ENCODE results near the gene NFX1.
"Not testable (repeated sequence)": the region's sequence is repeated elsewhere in the genome, so short reads cannot be mapped to it uniquely, and the experiment has no call there.

NFX1 gene

GRCh38 chr9:33381231-33381791, 91.0 kb downstream of the NFX1 start:
- ChIA-PET CTCF (no interaction called here), POLR2A (interaction anchor here (0.6 kb wide), 1 partner anchor 53 kb away, joined by 4 read pairs; no protein-coding TSS in a partner anchor)
- 100% methylated on average over 3 of the region's 11 CpGs for WGBS (ENCODE audit: insufficient coverage)
- Histone ChIP-seq H3K9me3 (ENCODE audit: control extremely low read depth in 1 of 5, control insufficient read depth in 4 of 5, insufficient read depth in 2 of 5, low read depth in 1 of 5, low read length in 4 of 5) (no peaks in the 10 kb centered on the region), H3K27me3 (replicated peaks in 2 of 5; ENCODE audit: control insufficient read depth in 4 of 5, insufficient read depth in 5 of 5, low read length in 4 of 5) (no peaks in the 10 kb centered on the region), H3K4me1 (ENCODE audit: control extremely low read depth in 1 of 4, control insufficient read depth in 4 of 4, insufficient read depth in 4 of 4, low read length in 3 of 4) (no peaks in the 10 kb centered on the region), H3K36me3 (ENCODE audit: control insufficient read depth in 4 of 4, insufficient read depth in 4 of 4, low read length in 3 of 4) (no peaks in the 10 kb centered on the region), H3K4me3 (ENCODE audit: control insufficient read depth in 1 of 7, extremely low read depth in 1 of 7, insufficient read depth in 4 of 7, low read depth in 2 of 7, low read length in 6 of 7) (no peak overlapping the region), H3K27ac (ENCODE audit: insufficient read depth in 1 of 2, low read depth in 1 of 2, low read length in 2 of 2, poor library complexity in 1 of 2, severe bottlenecking in 2 of 2) (no peak overlapping the region)
- no peak for DNase-seq

- CTCF ChIA-PET; H3K9me3 ChIP-seq (ENCODE audit: control extremely low read depth in 1 of 5, control insufficient read depth in 4 of 5, insufficient read depth in 2 of 5, low read depth in 1 of 5, low read length in 4 of 5); DNase-seq; H3K36me3 ChIP-seq (ENCODE audit: control insufficient read depth in 4 of 4, insufficient read depth in 4 of 4, low read length in 3 of 4); H3K4me1 ChIP-seq (ENCODE audit: control extremely low read depth in 1 of 4, control insufficient read depth in 4 of 4, insufficient read depth in 4 of 4, low read length in 3 of 4); H3K4me3 ChIP-seq (ENCODE audit: control insufficient read depth in 1 of 7, extremely low read depth in 1 of 7, insufficient read depth in 4 of 7, low read depth in 2 of 7, low read length in 6 of 7); POLR2A ChIA-PET; H3K27me3 ChIP-seq (replicated peaks in 2 of 5; ENCODE audit: control insufficient read depth in 4 of 5, insufficient read depth in 5 of 5, low read length in 4 of 5); H3K27ac ChIP-seq (ENCODE audit: insufficient read depth in 1 of 2, low read depth in 1 of 2, low read length in 2 of 2, poor library complexity in 1 of 2, severe bottlenecking in 2 of 2): not testable (repeated sequence)
- no CpG with 5 or more reads among the region's 10 CpGs for WGBS (ENCODE audit: insufficient coverage)
Observed at GRCh38 chr9:33382397-33382796, 92.1 kb downstream of the NFX1 start.

- DNase-seq; H3K4me3 ChIP-seq (ENCODE audit: control insufficient read depth in 1 of 7, extremely low read depth in 1 of 7, insufficient read depth in 4 of 7, low read depth in 2 of 7, low read length in 6 of 7); POLR2A ChIA-PET; CTCF ChIA-PET; H3K27ac ChIP-seq (ENCODE audit: insufficient read depth in 1 of 2, low read depth in 1 of 2, low read length in 2 of 2, poor library complexity in 1 of 2, severe bottlenecking in 2 of 2); H3K27me3 ChIP-seq (replicated peaks in 2 of 5; ENCODE audit: control insufficient read depth in 4 of 5, insufficient read depth in 5 of 5, low read length in 4 of 5); H3K36me3 ChIP-seq (ENCODE audit: control insufficient read depth in 4 of 4, insufficient read depth in 4 of 4, low read length in 3 of 4); H3K9me3 ChIP-seq (ENCODE audit: control extremely low read depth in 1 of 5, control insufficient read depth in 4 of 5, insufficient read depth in 2 of 5, low read depth in 1 of 5, low read length in 4 of 5); H3K4me1 ChIP-seq (ENCODE audit: control extremely low read depth in 1 of 4, control insufficient read depth in 4 of 4, insufficient read depth in 4 of 4, low read length in 3 of 4): not testable (repeated sequence)
- 100% methylated on average over 9 of the region's 11 CpGs for WGBS (ENCODE audit: insufficient coverage)
Observed at GRCh38 chr9:33383396-33383795, 93.1 kb downstream of the NFX1 start.

GRCh38 chr9:33385536-33385935, 95.2 kb downstream of the NFX1 start:
- WGBS (ENCODE audit: insufficient coverage) = 99% methylated on average over 11 of the region's 11 CpGs
- H3K9me3 ChIP-seq (ENCODE audit: control extremely low read depth in 1 of 5, control insufficient read depth in 4 of 5, insufficient read depth in 2 of 5, low read depth in 1 of 5, low read length in 4 of 5); H3K36me3 ChIP-seq (ENCODE audit: control insufficient read depth in 4 of 4, insufficient read depth in 4 of 4, low read length in 3 of 4); H3K27me3 ChIP-seq (replicated peaks in 2 of 5; ENCODE audit: control insufficient read depth in 4 of 5, insufficient read depth in 5 of 5, low read length in 4 of 5); POLR2A ChIA-PET; DNase-seq; H3K27ac ChIP-seq (ENCODE audit: insufficient read depth in 1 of 2, low read depth in 1 of 2, low read length in 2 of 2, poor library complexity in 1 of 2, severe bottlenecking in 2 of 2); CTCF ChIA-PET; H3K4me1 ChIP-seq (ENCODE audit: control extremely low read depth in 1 of 4, control insufficient read depth in 4 of 4, insufficient read depth in 4 of 4, low read length in 3 of 4); H3K4me3 ChIP-seq (ENCODE audit: control insufficient read depth in 1 of 7, extremely low read depth in 1 of 7, insufficient read depth in 4 of 7, low read depth in 2 of 7, low read length in 6 of 7): not testable (repeated sequence)

- DNase-seq; POLR2A ChIA-PET; H3K36me3 ChIP-seq (ENCODE audit: control insufficient read depth in 4 of 4, insufficient read depth in 4 of 4, low read length in 3 of 4); H3K4me3 ChIP-seq (ENCODE audit: control insufficient read depth in 1 of 7, extremely low read depth in 1 of 7, insufficient read depth in 4 of 7, low read depth in 2 of 7, low read length in 6 of 7); H3K9me3 ChIP-seq (ENCODE audit: control extremely low read depth in 1 of 5, control insufficient read depth in 4 of 5, insufficient read depth in 2 of 5, low read depth in 1 of 5, low read length in 4 of 5); H3K27ac ChIP-seq (ENCODE audit: insufficient read depth in 1 of 2, low read depth in 1 of 2, low read length in 2 of 2, poor library complexity in 1 of 2, severe bottlenecking in 2 of 2); H3K27me3 ChIP-seq (replicated peaks in 2 of 5; ENCODE audit: control insufficient read depth in 4 of 5, insufficient read depth in 5 of 5, low read length in 4 of 5); CTCF ChIA-PET; H3K4me1 ChIP-seq (ENCODE audit: control extremely low read depth in 1 of 4, control insufficient read depth in 4 of 4, insufficient read depth in 4 of 4, low read length in 3 of 4): not testable (repeated sequence)
- 95% methylated on average over 13 of the region's 23 CpGs for WGBS (ENCODE audit: insufficient coverage)
Observed at GRCh38 chr9:33385979-33386640, 95.8 kb downstream of the NFX1 start.

- H3K27ac ChIP-seq (ENCODE audit: insufficient read depth in 1 of 2, low read depth in 1 of 2, low read length in 2 of 2, poor library complexity in 1 of 2, severe bottlenecking in 2 of 2); H3K4me3 ChIP-seq (ENCODE audit: control insufficient read depth in 1 of 7, extremely low read depth in 1 of 7, insufficient read depth in 4 of 7, low read depth in 2 of 7, low read length in 6 of 7); POLR2A ChIA-PET; DNase-seq; H3K4me1 ChIP-seq (ENCODE audit: control extremely low read depth in 1 of 4, control insufficient read depth in 4 of 4, insufficient read depth in 4 of 4, low read length in 3 of 4); H3K36me3 ChIP-seq (ENCODE audit: control insufficient read depth in 4 of 4, insufficient read depth in 4 of 4, low read length in 3 of 4); H3K27me3 ChIP-seq (replicated peaks in 2 of 5; ENCODE audit: control insufficient read depth in 4 of 5, insufficient read depth in 5 of 5, low read length in 4 of 5); CTCF ChIA-PET; H3K9me3 ChIP-seq (ENCODE audit: control extremely low read depth in 1 of 5, control insufficient read depth in 4 of 5, insufficient read depth in 2 of 5, low read depth in 1 of 5, low read length in 4 of 5): not testable (repeated sequence)
- WGBS (ENCODE audit: insufficient coverage) = 95% methylated on average over 9 of the region's 14 CpGs
Observed at GRCh38 chr9:33386641-33386996, 96.3 kb downstream of the NFX1 start.

- H3K27me3 ChIP-seq (replicated peaks in 2 of 5; ENCODE audit: control insufficient read depth in 4 of 5, insufficient read depth in 5 of 5, low read length in 4 of 5); H3K4me3 ChIP-seq (ENCODE audit: control insufficient read depth in 1 of 7, extremely low read depth in 1 of 7, insufficient read depth in 4 of 7, low read depth in 2 of 7, low read length in 6 of 7); CTCF ChIA-PET; H3K9me3 ChIP-seq (ENCODE audit: control extremely low read depth in 1 of 5, control insufficient read depth in 4 of 5, insufficient read depth in 2 of 5, low read depth in 1 of 5, low read length in 4 of 5); H3K27ac ChIP-seq (ENCODE audit: insufficient read depth in 1 of 2, low read depth in 1 of 2, low read length in 2 of 2, poor library complexity in 1 of 2, severe bottlenecking in 2 of 2); DNase-seq; POLR2A ChIA-PET; H3K36me3 ChIP-seq (ENCODE audit: control insufficient read depth in 4 of 4, insufficient read depth in 4 of 4, low read length in 3 of 4); H3K4me1 ChIP-seq (ENCODE audit: control extremely low read depth in 1 of 4, control insufficient read depth in 4 of 4, insufficient read depth in 4 of 4, low read length in 3 of 4): not testable (repeated sequence)
- WGBS (ENCODE audit: insufficient coverage) = 60% methylated on average over 3 of the region's 9 CpGs
Observed at GRCh38 chr9:33386998-33387397, 96.7 kb downstream of the NFX1 start.

Data from common myeloid progenitor, CD34-positive (primary cell).